Lower leg skin (tissue), 3 donors: ENCODE data around the gene C6orf89.

ENCODE experiments used
- POLR2A ChIP-seq, 2 donors: fragments of 450-650 bp; IDR thresholded peaks; one replicate each; pipeline ENCODE4 v1.6.1; 2016 to 2017; ENCODE audit warnings: antibody characterized with exemption in 2 of 2, mild to moderate bottlenecking in 1 of 2, moderate library complexity in 1 of 2
- TF ChIP-seq, protein P1 (sequence below), 3 donors: fragments of 450-650 bp; IDR thresholded peaks; one replicate each; pipeline ENCODE4 v1.5.1; 2016; ENCODE audit warnings: antibody characterized with exemption in 3 of 3, mild to moderate bottlenecking in 3 of 3, moderate library complexity in 2 of 3

DNA sequence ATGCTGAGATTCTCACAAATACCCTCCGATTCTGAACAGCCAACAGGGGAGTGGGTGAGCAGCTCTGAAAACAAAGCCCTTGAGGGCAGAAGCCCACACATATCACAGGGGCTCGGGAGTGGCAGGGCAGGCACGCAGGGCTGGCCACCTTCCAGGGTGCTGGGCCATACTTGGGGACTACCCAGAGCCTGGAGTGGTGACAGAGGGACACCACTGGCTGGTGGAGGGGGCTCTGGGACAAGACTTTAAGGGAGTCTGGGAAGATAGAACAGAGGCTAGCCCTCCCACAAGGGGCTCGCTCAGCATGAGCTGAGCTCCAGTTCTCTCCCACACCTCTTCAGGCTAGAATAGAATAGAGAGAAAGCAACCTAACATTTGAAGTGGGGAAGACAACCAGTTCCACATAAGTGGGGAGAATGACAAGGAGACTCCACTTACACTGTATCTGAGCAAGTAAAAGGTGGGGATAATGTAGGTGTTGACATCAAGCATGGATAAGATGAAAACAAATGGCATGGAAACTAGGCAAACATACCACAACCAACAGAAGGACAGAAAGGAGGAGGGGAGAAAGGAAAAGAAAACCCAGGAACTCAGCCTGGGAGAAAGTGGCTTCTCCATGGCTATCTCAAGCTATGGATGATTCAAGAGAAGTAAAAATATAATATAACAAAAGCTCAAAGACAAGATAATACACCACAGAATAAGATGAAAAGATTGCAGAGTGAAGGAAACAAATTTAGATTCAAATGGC, 18.1 kb upstream of the C6orf89 start:
- TF ChIP-seq, protein P1, sequence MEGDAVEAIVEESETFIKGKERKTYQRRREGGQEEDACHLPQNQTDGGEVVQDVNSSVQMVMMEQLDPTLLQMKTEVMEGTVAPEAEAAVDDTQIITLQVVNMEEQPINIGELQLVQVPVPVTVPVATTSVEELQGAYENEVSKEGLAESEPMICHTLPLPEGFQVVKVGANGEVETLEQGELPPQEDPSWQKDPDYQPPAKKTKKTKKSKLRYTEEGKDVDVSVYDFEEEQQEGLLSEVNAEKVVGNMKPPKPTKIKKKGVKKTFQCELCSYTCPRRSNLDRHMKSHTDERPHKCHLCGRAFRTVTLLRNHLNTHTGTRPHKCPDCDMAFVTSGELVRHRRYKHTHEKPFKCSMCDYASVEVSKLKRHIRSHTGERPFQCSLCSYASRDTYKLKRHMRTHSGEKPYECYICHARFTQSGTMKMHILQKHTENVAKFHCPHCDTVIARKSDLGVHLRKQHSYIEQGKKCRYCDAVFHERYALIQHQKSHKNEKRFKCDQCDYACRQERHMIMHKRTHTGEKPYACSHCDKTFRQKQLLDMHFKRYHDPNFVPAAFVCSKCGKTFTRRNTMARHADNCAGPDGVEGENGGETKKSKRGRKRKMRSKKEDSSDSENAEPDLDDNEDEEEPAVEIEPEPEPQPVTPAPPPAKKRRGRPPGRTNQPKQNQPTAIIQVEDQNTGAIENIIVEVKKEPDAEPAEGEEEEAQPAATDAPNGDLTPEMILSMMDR (IDR thresholded peaks at IDR 0.05): no peak
- no peak for TF ChIP-seq POLR2A (IDR thresholded peaks at IDR 0.05)
